GM18498 (cell line): Measurements from ENCODE around the gene DRD1.
"Not testable (repeated sequence)": the region's sequence is repeated elsewhere in the genome, so short reads cannot be mapped to it uniquely, and the experiment has no call there.

Experiments
- ATAC-seq: cut with Tn5 transposase; IDR thresholded peaks from one replicate; pipeline ENCODE4 v1.9.1; 2021; ENCODE audit warnings: mild to moderate bottlenecking, moderate library complexity; ENCODE audit not compliant: unreplicated experiment

Gene DRD1

DNA sequence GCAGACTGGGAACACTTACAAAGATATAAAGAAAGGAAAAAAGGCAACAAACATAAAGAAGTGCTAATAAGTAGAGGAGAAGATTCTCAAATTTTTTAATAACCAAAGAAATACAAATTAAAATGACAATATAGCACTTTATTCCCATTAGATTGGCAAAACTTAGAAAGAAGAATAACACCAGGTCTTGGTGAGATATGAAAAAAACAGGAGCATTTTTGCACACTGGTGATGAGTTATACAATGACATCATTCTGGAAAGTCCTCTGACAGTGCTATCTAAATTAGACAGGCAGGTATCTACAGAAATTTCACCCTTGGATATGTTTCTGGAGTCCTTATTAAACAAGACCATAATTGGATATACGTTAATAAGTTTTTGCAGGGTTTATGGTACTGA lies 24.9 kb upstream of the DRD1 start:
- ATAC-seq: no peak

DNA sequence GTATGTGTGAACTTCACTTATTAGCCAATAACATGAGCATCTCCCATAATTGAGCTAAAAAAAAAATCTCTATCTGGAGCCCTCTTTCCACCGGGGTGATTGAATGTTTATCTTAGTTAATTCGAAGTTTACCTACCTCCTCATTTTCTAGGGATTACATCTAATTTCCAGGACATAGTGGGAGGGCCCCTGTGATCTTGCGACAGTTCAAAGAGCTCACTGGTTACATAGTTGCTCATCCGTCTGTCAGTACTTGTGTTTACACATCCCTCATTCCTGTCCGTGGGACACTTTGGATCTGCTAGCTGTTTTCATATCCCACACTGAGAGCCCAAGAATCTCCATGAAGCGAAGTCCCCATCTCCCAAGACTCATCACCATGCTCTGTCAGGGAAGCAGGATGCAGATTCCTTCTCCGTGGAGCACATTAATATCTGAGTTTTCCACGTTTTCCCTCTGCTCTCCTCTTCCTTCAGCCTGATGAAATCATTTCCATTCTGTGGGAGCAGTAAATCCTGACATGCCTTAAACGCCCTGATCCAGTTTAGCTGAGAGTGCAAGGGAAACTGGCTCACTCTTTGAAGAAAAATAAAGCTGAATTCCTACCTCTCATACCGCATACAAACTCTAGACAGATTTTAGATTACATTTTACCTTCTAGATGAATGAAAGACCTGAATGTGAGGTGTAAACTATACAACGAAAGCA lies 24.2 kb upstream of the DRD1 start:
- ATAC-seq: no peak

DNA sequence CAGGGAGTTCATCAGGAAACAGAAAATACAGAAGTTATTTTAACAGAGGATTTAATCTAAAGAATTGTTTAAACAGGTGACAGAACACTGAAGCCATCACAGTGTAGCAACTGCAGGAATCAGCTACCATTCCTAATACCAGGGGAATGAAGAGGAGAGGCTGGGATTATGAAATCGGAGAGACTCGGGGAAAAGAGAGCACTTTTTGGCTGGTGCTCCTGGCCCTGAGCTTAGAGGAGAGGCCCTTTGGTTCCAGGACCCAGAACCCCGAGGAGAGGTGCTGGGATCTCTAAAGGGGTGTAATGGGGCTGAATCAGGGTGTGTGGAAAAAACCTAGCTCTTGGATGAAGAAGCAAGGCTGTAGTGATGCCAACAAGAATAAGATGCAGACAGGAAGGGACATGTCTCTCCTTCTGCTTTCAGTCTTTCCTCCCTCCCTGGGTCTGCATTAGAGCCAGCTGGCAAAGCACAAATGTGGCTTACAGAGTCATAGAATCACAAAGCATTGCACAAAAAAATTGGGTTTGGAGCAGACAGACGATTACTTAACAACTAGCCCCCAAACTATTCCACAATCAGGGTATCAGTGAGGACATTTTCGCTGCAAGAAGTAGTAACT lies 22.8 kb upstream of the DRD1 start:
- no peak for ATAC-seq

- ATAC-seq: no peak
Observed at GRCh38 chr5:175465282-175465681, 21.3 kb upstream of the DRD1 start.

DNA sequence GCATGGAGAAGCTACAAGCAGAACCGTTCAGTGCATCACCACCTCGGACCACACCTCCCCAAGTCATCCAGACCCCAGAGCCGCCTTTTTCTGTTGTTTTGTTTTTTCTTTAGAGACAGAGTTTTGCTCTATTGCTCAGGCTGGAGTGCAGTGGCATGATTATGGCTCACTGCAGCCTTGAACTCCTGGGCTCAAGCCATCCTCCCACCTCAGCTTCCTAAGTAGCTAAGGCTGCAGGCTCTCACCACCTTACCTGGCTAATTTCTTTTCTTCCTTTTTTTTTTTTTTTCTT lies 20.9 kb upstream of the DRD1 start:
- ATAC-seq: no peak

DNA sequence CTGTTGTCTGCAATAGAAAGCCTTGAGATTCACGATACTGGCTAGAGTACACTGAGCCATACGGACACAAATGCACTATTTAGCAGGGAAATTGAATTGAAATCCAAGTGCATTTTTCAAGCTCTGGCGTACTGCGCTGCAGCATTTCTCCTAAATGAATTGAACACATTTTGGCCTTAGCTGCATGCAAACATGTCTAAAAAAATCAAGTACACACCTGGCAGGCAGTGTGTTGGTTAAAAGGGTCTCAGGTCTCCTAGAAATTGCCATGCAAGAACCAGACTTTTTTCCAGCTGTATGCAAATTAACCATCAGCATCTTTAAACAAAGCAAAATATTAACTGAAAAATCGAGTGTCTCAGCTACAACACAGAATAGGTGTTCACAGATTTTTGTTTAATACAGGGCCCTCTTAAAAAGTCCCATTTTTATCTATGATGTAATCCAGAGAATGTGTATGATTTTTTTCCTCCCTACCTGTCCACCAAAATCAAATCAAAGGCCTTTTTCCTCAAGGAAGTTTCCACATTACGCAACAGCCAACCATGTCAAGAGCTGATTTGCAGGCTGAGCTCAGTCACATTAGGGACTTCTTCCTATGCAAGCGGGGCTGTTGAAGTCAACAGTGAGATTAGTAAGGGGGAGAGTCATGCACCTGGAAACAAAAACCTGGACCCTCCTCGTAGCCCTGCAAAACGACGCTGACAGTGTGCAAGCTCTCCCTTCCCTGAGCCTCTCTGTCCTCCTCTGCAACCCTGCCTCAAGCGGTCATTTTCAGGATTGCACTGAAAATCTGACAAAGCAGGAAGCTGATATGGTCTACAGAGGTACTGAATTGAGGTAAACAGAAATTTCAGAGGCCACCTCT lies 20.3 kb upstream of the DRD1 start:
- ATAC-seq: peak; percentile 98

DNA sequence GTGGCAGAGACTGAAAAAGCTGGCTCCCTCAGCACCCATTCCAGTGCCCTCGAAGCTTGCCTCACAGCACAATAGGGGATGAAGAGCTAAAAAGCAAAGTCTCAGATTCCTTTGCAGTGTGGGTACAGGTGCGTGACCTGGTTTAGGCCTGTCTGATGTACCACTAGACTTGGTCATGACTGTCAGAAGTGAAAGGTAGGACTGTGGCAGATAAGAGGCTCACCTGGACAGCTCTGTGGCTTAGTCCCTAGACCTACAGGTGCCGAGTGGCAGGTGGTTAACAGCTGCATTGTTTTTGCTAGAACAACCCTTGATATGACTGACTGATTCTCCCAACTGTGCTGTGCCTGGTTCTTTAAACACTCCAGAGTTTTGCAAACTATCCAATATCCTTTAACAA lies 19.7 kb upstream of the DRD1 start:
- no peak for ATAC-seq

- ATAC-seq: no peak
Observed at GRCh38 chr5:175461370-175461769, 17.4 kb upstream of the DRD1 start.

DNA sequence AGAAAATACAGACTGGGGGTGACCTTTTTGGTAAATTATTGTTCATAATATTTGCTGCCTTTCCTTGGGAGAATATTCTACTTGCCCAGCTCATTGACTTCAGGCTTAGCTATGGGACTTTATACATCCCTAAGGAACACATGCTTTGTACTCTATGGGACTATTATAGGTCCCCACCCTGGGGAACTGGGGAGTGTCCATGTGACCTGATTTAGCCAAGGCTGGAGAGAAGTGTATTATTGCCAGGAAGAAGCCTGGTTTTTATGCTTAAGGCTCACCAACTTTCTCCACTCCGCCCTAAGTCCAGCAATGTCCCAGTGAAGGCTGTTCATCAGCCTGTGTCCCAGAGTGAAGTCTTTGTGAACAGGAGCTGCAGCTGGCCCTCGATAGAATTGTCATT lies 16.6 kb upstream of the DRD1 start:
- no peak for ATAC-seq

- no peak for ATAC-seq
Observed at GRCh38 chr5:175460126-175460525, 16.1 kb upstream of the DRD1 start.

DNA sequence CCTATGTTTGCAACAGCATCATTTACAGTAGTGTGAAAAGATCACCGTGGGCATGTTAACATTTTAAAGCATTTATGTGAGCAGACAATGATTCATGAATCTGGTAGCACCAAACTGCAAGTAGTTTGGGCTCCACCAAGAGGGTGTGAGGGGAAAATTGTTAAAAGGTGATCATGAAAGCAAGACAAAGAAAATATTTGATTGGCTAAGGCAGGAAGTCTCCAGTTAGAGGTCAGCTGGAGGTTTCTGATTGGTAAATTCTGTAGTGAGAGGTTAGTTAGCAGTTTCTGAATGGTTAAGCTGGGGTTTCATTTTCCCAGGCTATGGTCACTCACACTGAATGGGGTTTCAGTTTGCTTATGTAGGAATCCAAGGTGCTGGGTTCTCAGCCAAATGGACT lies 13.5 kb upstream of the DRD1 start:
- ATAC-seq: peak; percentile 81

DNA sequence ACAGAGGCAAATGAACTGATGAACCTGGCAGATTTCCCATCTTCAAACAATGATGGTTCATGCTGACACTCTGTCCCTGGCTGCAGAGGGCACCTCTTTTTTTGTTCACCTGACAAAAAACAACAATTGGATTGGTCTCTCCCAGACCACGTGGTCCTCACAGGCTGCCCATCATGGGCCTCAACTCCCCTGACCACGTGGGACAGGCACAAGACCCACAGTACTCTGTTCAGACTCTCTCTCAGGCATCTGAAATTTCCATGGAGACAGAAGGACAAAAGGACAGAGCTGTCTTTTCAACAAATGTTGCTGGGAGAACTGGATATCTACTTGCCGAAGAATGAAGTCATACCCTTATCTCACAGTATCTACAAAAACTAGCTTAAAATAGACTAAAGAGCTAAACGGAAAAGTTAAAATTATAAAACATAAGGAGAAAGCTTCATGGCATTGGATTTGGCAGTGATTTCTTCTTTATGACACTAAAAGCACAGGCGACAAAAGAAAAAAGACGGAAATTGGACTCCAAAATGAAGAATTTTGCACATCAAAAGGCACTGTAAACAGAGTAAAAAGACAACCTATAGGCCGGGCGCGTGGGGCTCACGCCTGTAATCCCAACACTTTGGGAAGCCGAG lies 12.2 kb upstream of the DRD1 start:
- ATAC-seq: no peak

DNA sequence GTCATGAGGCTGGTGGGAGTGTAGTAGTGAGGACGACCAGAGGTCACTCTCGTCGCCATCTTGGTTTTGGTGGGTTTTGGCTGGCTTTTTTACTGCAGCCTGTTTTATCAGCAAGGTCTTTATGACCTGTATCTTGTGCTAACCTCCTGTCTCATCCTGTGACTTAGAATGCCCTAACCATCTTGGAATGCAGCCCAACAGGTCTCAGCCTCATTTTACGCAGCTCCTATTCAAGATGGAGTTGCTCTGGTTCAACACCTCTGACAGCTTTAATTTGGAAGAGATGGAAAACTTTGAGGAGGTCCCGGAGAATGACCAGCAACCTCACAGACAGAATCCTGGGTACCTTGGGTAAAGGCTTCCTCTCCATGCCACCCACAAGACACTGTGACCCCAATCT lies 10.4 kb upstream of the DRD1 start:
- ATAC-seq: not testable (repeated sequence)

GRCh38 chr5:175452166-175452565 lies 8.2 kb upstream of the DRD1 start:
- ATAC-seq: no peak

DNA sequence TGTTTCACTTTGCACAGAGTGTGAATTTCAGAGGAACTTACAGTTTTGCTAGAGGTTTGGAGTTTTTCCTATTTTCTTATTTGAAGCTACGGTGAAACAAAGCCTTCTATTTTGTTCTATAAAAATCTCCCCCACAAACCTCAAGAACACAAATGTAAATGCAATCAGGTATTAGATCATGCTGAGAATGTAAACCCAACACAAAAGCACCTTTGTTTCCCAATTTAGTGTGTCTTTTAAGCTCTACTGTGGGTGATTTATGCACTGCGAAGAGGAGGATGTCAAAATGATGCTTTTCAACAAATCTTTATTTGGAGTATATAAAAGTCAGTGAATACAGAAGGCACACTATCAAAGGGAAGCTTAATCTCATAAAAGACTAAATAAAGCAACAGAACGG lies 4.3 kb upstream of the DRD1 start:
- ATAC-seq: no peak

DNA sequence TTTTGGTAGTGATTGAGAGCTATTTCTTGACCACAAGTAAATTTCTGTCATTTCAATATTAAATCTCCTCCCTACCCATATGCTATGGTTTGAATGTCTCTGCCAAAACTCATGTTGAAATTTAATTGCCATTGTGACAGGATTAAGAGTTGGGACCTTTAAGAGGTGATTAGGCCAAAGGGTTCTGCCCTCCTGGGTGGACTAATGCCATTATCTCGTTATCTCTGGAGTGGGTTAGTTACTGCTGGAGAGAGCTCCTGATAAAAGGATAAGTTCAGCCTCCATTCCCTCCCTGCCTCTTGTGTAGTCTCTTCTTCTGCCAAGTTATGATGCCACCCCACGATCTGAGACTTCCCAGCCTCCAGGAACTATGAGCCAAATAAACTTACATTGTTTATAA lies 3.6 kb upstream of the DRD1 start:
- no peak for ATAC-seq

DNA sequence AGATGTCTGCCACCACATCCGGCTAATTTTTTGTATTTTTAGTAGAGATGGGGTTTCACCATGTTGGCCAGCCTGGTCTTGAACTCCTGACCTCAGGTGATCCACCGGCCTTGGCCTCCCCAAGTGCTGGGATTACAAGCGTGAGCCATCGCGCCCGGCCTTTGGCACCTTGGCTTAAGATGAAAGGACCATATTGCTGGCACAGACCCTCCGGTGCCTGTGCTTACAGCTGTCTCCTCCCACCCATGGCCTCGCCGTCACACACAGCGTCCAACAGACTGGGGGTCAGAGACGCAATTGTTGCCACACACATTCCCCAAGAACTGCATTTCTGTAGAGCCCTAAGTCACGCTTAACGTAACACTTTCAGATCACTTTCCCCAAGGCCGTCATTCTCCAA lies 2.4 kb upstream of the DRD1 start:
- ATAC-seq: not testable (repeated sequence)

- ATAC-seq: no peak
Observed at GRCh38 chr5:175444905-175445456, 999 bp upstream of the DRD1 start.

DNA sequence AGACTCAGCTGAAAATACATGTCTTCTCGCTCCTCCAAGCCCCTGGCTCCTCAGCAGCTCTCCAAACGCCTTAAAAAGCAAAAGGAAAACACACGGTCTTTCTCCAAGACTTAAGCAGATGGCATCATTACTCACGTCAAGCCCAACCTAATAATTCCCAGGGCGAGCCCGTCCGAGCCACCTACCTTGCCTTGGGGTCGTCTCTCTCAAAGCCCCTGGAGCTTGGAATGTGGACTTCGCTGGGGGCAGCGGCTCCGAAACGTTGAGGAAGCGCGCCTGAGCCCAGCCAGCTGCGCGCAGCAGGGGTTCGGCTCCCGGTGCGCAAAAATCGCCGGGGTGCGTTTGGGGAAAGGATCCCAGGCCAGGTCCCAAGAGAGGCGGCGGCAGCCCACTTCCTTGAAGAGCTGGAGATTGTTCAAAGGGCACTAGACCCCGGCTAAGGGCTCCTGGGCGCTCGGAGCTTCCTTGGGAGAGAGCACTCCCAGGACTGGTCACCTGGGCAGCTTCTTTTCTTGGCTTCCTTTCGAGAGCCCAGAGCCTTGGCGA lies 395 bp downstream of the DRD1 start:
- ATAC-seq: no peak

GRCh38 chr5:175438234-175438857 lies 5.6 kb downstream of the DRD1 start:
- no peak for ATAC-seq

DNA sequence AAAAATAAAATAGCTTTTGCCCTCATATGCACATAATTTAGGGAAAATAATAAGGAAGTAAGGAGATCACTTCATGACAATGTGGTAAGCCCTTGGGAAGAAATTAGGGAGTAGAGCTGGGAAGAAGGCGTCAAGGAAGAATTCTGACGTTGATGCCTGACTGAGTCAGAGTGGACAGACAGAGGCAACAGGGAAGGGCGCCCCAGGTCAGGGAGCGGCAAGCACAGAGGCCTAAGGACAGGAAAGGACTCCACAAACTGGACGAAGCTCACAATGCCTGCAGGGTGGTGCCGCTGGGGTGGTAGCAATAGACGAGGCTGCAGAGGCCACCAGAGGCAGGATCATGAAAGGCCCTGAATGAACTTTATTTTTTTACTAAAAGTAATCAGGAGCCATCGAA lies 7.6 kb downstream of the DRD1 start:
- ATAC-seq: no peak
